ENCODE measurements around the gene POLG2.

The POLG2 gene

GRCh38 chr17:64503341-64503740 lies 6.5 kb upstream of the POLG2 start:
- no peak for DNase-seq (ENCODE audit: low read depth, low spot score)
- no peak overlapping the region for H3K4me3 ChIP-seq (ENCODE audit: low read depth, low read length)
- in situ Hi-C loops (cut with HindIII; ENCODE audit: low sequenced_read_pairs), result no loop called here
- TF ChIP-seq CTCF (IDR thresholded peaks at IDR 0.05; ENCODE audit: low read depth, low read length), result no peak

- H3K4me3 ChIP-seq (ENCODE audit: low read depth, low read length), result no peak overlapping the region
- no peak for TF ChIP-seq CTCF (IDR thresholded peaks at IDR 0.05; ENCODE audit: low read depth, low read length)
- DNase-seq (ENCODE audit: low read depth, low spot score), result no peak
- in situ Hi-C loops (cut with HindIII; ENCODE audit: low sequenced_read_pairs), result no loop called here
These were observed 6.0 kb upstream of the POLG2 start for GRCh38 chr17:64502809-64503208.

GRCh38 chr17:64502021-64502420 lies 5.2 kb upstream of the POLG2 start:
- DNase-seq (ENCODE audit: low read depth, low spot score), result no peak
- no peak overlapping the region for H3K4me3 ChIP-seq (ENCODE audit: low read depth, low read length)
- TF ChIP-seq CTCF (IDR thresholded peaks at IDR 0.05; ENCODE audit: low read depth, low read length), result no peak
- in situ Hi-C loops (cut with HindIII; ENCODE audit: low sequenced_read_pairs), result no loop called here

GRCh38 chr17:64500862-64501765 lies 4.3 kb upstream of the POLG2 start:
- TF ChIP-seq CTCF (IDR thresholded peaks at IDR 0.05; ENCODE audit: low read depth, low read length), result no peak
- DNase-seq (ENCODE audit: low read depth, low spot score), result no peak
- in situ Hi-C loops (cut with HindIII; ENCODE audit: low sequenced_read_pairs), result no loop called here
- no peak overlapping the region for H3K4me3 ChIP-seq (ENCODE audit: low read depth, low read length)

- no peak for TF ChIP-seq CTCF (IDR thresholded peaks at IDR 0.05; ENCODE audit: low read depth, low read length)
- no peak overlapping the region for H3K4me3 ChIP-seq (ENCODE audit: low read depth, low read length)
- in situ Hi-C loops (cut with HindIII; ENCODE audit: low sequenced_read_pairs), result no loop called here
- no peak for DNase-seq (ENCODE audit: low read depth, low spot score)
These were observed 3.6 kb upstream of the POLG2 start for GRCh38 chr17:64500487-64500859.

GRCh38 chr17:64499805-64500486 lies 3.1 kb upstream of the POLG2 start:
- in situ Hi-C loops (cut with HindIII; ENCODE audit: low sequenced_read_pairs), result no loop called here
- no peak overlapping the region for H3K4me3 ChIP-seq (ENCODE audit: low read depth, low read length)
- no peak for TF ChIP-seq CTCF (IDR thresholded peaks at IDR 0.05; ENCODE audit: low read depth, low read length)
- no peak for DNase-seq (ENCODE audit: low read depth, low spot score)
